K562 (cell line): ENCODE data around the gene VEZF1.

Experiments used
- CCAR2 ChIP-seq: fragments of 200-400 bp; formaldehyde crosslinking; IDR thresholded peaks from 2 replicates; pipeline ENCODE4 v1.6.1; 2017; ENCODE audit warnings: mild to moderate bottlenecking, low read depth, low read length
- CTCF ChIP-seq, 3 experiments: IDR thresholded peaks in 2 of 3; conservative IDR thresholded peaks in 1 of 3; 2 replicates each; pipeline ENCODE4 v1.5.1; 2011 to 2012; ENCODE audit warnings: low read length in 3 of 3, mild to moderate bottlenecking in 3 of 3, control low read depth in 2 of 3, improper control_type of control experiment in 1 of 3, inconsistent platforms in 1 of 3, low read depth in 1 of 3, mixed read lengths in 1 of 3, moderate library complexity in 1 of 3; ENCODE audit not compliant: insufficient read depth in 2 of 3
- ETV5 ChIP-seq: sonication (generic); formaldehyde crosslinking; IDR thresholded peaks from 2 replicates; pipeline ENCODE4 v1.4.0; 2020; ENCODE audit warnings: low read depth, mild to moderate bottlenecking, missing genetic modification reagents
- HES1 ChIP-seq: fragments of 450-650 bp; IDR thresholded peaks from 2 replicates; pipeline ENCODE4 v1.6.1; 2016; ENCODE audit warnings: low read depth, mild to moderate bottlenecking, moderate library complexity
- RNF2 ChIP-seq: sonication (generic); IDR thresholded peaks from 2 replicates; pipeline ENCODE4 v1.6.1; 2016

GRCh38 chr17:58007781-58008706 is 20.0 kb upstream of the VEZF1 start:
- no peak for TF ChIP-seq CTCF (IDR thresholded peaks at IDR 0.05 in 2 of 3, conservative IDR thresholded peaks at IDR 0.05 in 1 of 3; ENCODE audit: insufficient read depth in 2 of 3, low read depth in 1 of 3, low read length in 3 of 3)
- TF ChIP-seq RNF2, result no peak
- no peak for TF ChIP-seq ETV5 (CRISPR knock-in tag)
- no peak for TF ChIP-seq HES1
- TF ChIP-seq CCAR2, result no peak
